A673 (cell line): ENCODE data around the gene GIGYF2. TPM values are rescaled to one million over a fixed set of nuclear protein-coding genes. Genes with fewer than 3 reads are reported as not detected.

Experiments used
- BruUV-seq: library from RNA; stranded (reverse); fragments of 400-500 nt; replicated peaks from 2 replicates; lab custom pipeline; 2021; lab: Mats Ljungman, UMichigan
- CTCF ChIA-PET: fragments of 300-600 bp; sonication (Branson Sonifier 250); formaldehyde crosslinking; loops from one replicate; lab custom pipeline; 2022; ENCODE audit warnings: antibody characterized with exemption; lab: Charles Lee
- POLR2A ChIA-PET: fragments of 300-600 bp; sonication (Branson Sonifier 250); formaldehyde crosslinking; loops from one replicate; lab custom pipeline; 2022; ENCODE audit warnings: antibody characterized with exemption; ENCODE audit not compliant: low non-redundant PET; lab: Charles Lee
- DNase-seq: peaks from one replicate; pipeline ENCODE4 v3.0.0-alpha.2; 2015; ENCODE audit warnings: low spot score
- H3K27ac ChIP-seq: fragments of 200-600 bp; sonication (generic); 2 replicates; pipeline ENCODE4 v1.5.1; 2016; ENCODE audit warnings: mixed run types, low read depth, mild to moderate bottlenecking, mixed read lengths, antibody characterized with exemption, low read length; ENCODE audit not compliant: poor library complexity, severe bottlenecking
- H3K27me3 ChIP-seq: fragments of 200-600 bp; sonication (generic); replicated peaks from 2 replicates; pipeline ENCODE4 v1.6.1; 2017; ENCODE audit warnings: mixed run types, low read depth, mild to moderate bottlenecking, mixed read lengths, antibody characterized with exemption, low read length; ENCODE audit not compliant: insufficient read depth, poor library complexity
- H3K36me3 ChIP-seq: fragments of 200-600 bp; sonication (generic); 2 replicates; pipeline ENCODE4 v1.6.1; 2016; ENCODE audit warnings: mixed run types, mild to moderate bottlenecking, mixed read lengths, antibody characterized with exemption, low read length; ENCODE audit not compliant: insufficient read depth, poor library complexity, severe bottlenecking
- H3K4me1 ChIP-seq: fragments of 200-600 bp; sonication (generic); 2 replicates; pipeline ENCODE4 v1.6.1; 2017; ENCODE audit warnings: mixed run types, mild to moderate bottlenecking, mixed read lengths, antibody characterized with exemption, low read length; ENCODE audit not compliant: insufficient read depth, poor library complexity, severe bottlenecking
- H3K4me3 ChIP-seq: fragments of 200-600 bp; sonication (generic); 2 replicates; pipeline ENCODE4 v1.5.1; 2016; ENCODE audit warnings: low read depth, mixed run types, mild to moderate bottlenecking, mixed read lengths, low read length; ENCODE audit not compliant: poor library complexity, severe bottlenecking
- H3K9me3 ChIP-seq: fragments of 200-600 bp; sonication (generic); 2 replicates; pipeline ENCODE4 v1.6.1; 2016; ENCODE audit warnings: mixed run types, low read depth, mild to moderate bottlenecking, mixed read lengths, antibody characterized with exemption, low read length; ENCODE audit not compliant: poor library complexity, severe bottlenecking
- CTCF ChIP-seq: fragments of 300-800, 200-600 bp; sonication (generic); conservative IDR thresholded peaks from 2 replicates; pipeline ENCODE4 v1.5.1; 2017; ENCODE audit warnings: low read depth, mild to moderate bottlenecking, antibody characterized with exemption, low read length, moderate library complexity, mixed read lengths
- EZH2 ChIP-seq: fragments of 200-600 bp; sonication (generic); IDR thresholded peaks from 2 replicates; pipeline ENCODE4 v1.6.1; 2017; ENCODE audit warnings: borderline replicate concordance, low read depth, mild to moderate bottlenecking, mixed read lengths, antibody characterized with exemption, low read length; ENCODE audit not compliant: poor library complexity, severe bottlenecking
- intact Hi-C: fragments of 100-400 bp; cut with micrococcal nuclease; formaldehyde crosslinking; loops from one replicate; pipeline ENCODE4 v1.10.0; 2022; ENCODE audit not compliant: unreplicated experiment
- total RNA-seq: library from RNA; stranded (reverse); gene quantifications from 2 replicates; pipeline ENCODE4 v1.2.3, GENCODE V29; 2021

Gene GIGYF2
- total RNA-seq, 1 experiment from 2014 or later, result 62.8 TPM

DNA sequence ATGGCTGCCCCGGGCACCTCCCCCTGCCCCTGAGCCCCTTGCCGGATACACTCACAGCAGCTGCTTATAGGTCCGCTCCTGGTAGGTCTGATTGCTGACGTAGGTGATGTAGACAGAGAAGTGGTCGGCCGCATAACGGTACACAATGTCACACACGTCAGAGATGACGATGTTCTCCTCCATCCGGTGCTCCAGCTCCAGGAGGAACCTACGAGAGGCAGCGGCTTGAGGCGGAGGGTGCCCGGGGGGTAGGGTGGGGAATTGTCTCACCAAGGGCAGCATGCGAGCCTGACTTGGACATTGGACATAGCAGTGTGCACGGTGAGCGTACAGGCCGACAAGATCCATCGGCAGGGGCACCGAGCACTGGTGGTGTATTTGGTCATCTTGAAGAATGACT lies 195.7 kb downstream of the GIGYF2 start:
- POLR2A ChIA-PET, result no interaction called here
- no TSS peak for BruUV-seq

DNA sequence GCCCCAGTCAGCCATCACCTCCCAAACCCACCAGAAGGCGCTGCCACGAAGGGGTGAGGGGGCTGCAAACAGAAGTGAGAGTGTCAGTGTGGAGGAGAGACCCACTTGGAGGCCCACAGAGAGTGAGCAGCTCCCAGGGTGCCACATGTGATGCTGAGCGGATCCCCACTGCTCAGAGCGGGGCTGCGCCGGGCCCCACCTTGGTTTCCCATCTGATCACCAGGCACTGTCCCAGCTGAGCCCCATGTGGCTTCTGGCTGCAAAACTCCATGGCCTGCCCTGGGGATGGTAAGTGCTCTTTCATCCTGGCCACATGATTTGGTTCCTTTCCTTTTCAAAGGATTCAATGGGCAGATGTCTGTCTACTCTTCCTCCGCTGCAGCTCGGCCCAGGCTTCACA lies 196.7 kb downstream of the GIGYF2 start:
- Histone ChIP-seq H3K9me3 (no peaks in the 10 kb centered on the region), H3K27me3 (no peaks in the 10 kb centered on the region), H3K4me1 (no peaks in the 10 kb centered on the region), H3K27ac (no peak overlapping the region), H3K36me3 (no peaks in the 10 kb centered on the region), H3K4me3 (no peak overlapping the region)
- intact Hi-C loops, result no loop called here
- ChIA-PET POLR2A (no interaction called here), CTCF (no interaction called here)
- no TSS peak for BruUV-seq
- DNase-seq, result no peak
- TF ChIP-seq CTCF (no peak), EZH2 (no peak)

More for the DNA sequence above, 195.7 kb downstream of the GIGYF2 start:
- no peak for DNase-seq
- H3K9me3 ChIP-seq, result no peaks in the 10 kb centered on the region
- H3K4me3 ChIP-seq, result no peak overlapping the region
- H3K36me3 ChIP-seq, result no peaks in the 10 kb centered on the region
- no peaks in the 10 kb centered on the region for H3K27me3 ChIP-seq
- intact Hi-C loops, result no loop called here
- CTCF ChIA-PET, result no interaction called here
- no peak overlapping the region for H3K27ac ChIP-seq
- H3K4me1 ChIP-seq, result no peaks in the 10 kb centered on the region
- TF ChIP-seq CTCF, result no peak
- no peak for TF ChIP-seq EZH2

- Histone ChIP-seq H3K27ac (no peak overlapping the region), H3K27me3 (no peaks in the 10 kb centered on the region), H3K36me3 (no peaks in the 10 kb centered on the region), H3K4me3 (no peak overlapping the region), H3K4me1 (no peaks in the 10 kb centered on the region), H3K9me3 (no peaks in the 10 kb centered on the region)
- POLR2A ChIA-PET, result no interaction called here
- BruUV-seq, result no TSS peak
- TF ChIP-seq CTCF (no peak), EZH2 (no peak)
- CTCF ChIA-PET, result no interaction called here
- no peak for DNase-seq
- intact Hi-C loops, result no loop called here
Measured at GRCh38 chr2:232894251-232894650, 197.1 kb downstream of the GIGYF2 start.
